GM12872 (cell line): ENCODE measurements around the gene PLK5.

Source experiments
- CTCF ChIP-seq: IDR thresholded peaks from 3 replicates; pipeline ENCODE4 v1.5.1; 2011; ENCODE audit warnings: low read depth, mild to moderate bottlenecking, low read length, moderate library complexity; ENCODE audit not compliant: insufficient read depth

The PLK5 gene

GRCh38 chr19:1482361-1483130, 41.3 kb upstream of the PLK5 start:
- TF ChIP-seq CTCF: no peak

- TF ChIP-seq CTCF: no peak
Measured at GRCh38 chr19:1483131-1483978, 40.5 kb upstream of the PLK5 start.

GRCh38 chr19:1483979-1484428, 39.9 kb upstream of the PLK5 start:
- TF ChIP-seq CTCF: no peak

- no peak for TF ChIP-seq CTCF
Measured at GRCh38 chr19:1486720-1487575, 36.9 kb upstream of the PLK5 start.

- TF ChIP-seq CTCF: no peak
Measured at GRCh38 chr19:1487576-1488281, 36.1 kb upstream of the PLK5 start.

- no peak for TF ChIP-seq CTCF
Measured at GRCh38 chr19:1488282-1488601, 35.6 kb upstream of the PLK5 start.
